GM12891 (cell line): ENCODE results near the gene MKX.

ENCODE experiments used
- DNase-seq: peaks from one replicate; pipeline ENCODE4 v3.0.0; 2011; ENCODE audit warnings: low spot score; ENCODE audit not compliant: insufficient read length
- FAIRE-seq: peaks from 2 replicates; lab custom pipeline; 2011; peaks lifted over from hg19 to GRCh38; lab: Jason Lieb, UNC
- PAX5 ChIP-seq: IDR thresholded peaks from 2 replicates; pipeline ENCODE4 v1.6.1; 2011; ENCODE audit warnings: low read length, moderate library complexity, mild to moderate bottlenecking; ENCODE audit not compliant: insufficient read depth, severe bottlenecking
- POLR2A ChIP-seq: IDR thresholded peaks from 2 replicates; pipeline ENCODE4 v1.6.1; 2011; ENCODE audit warnings: low read depth, low read length, control low read depth
- POLR2AphosphoS5 ChIP-seq: IDR thresholded peaks from 2 replicates; pipeline ENCODE4 v1.6.1; 2011; ENCODE audit warnings: low read depth, low read length, control low read depth
- POU2F2 ChIP-seq: IDR thresholded peaks from 2 replicates; pipeline ENCODE4 v1.6.1; 2011; ENCODE audit warnings: low read depth, mild to moderate bottlenecking, control low read depth, low read length, moderate library complexity
- SPI1 ChIP-seq: IDR thresholded peaks from 2 replicates; pipeline ENCODE4 v1.6.1; 2011; ENCODE audit warnings: low read depth, low read length, control low read depth
- TAF1 ChIP-seq: IDR thresholded peaks from 2 replicates; pipeline ENCODE4 v1.6.1; 2011; ENCODE audit warnings: low read depth, low read length, control low read depth

MKX gene

GRCh38 chr10:27759483-27760272, 14.1 kb upstream of the MKX start:
- TF ChIP-seq PAX5 (no peak), TAF1 (no peak), POLR2AphosphoS5 (no peak), POLR2A (no peak), POU2F2 (no peak), SPI1 (no peak)
- FAIRE-seq (no peak), DNase-seq (no peak)

DNA sequence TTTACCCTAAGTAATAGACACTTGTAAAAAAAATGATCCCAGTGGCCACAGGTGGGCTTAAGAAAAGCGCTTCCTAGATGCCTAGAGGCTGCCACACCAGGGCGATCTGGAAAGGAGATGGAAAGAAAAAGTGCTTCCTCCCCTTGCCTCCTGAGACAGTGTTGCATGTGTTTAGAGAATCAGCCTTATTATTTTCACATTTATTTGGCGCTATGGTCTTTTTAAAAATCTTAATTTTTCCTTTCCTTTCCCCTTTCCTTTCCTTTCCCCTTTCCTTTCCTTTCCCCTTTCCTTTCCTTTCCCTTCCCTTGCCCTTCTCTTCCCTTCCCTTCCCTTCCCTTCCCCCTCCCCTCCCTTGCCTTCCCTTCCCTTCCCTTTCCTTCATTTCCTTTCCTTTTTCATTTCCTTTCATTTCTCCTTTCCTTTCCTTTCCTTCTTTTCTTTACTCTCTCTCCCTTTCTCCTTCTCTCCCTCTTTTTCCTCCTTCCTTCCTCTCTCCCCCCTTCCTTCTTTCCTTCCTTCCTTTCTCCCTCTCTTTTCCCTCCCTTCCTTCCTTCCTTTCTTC, 7.1 kb upstream of the MKX start:
- DNase-seq: no peak
- TF ChIP-seq PAX5 (no peak), POLR2AphosphoS5 (no peak), POLR2A (no peak), SPI1 (no peak)
- no peak for FAIRE-seq

- DNase-seq: no peak
- no peak for FAIRE-seq
- TF ChIP-seq TAF1 (no peak), POU2F2 (no peak), PAX5 (no peak), SPI1 (no peak), POLR2AphosphoS5 (no peak), POLR2A (no peak)
Measured at GRCh38 chr10:27748601-27749000, 3.0 kb upstream of the MKX start.

DNA sequence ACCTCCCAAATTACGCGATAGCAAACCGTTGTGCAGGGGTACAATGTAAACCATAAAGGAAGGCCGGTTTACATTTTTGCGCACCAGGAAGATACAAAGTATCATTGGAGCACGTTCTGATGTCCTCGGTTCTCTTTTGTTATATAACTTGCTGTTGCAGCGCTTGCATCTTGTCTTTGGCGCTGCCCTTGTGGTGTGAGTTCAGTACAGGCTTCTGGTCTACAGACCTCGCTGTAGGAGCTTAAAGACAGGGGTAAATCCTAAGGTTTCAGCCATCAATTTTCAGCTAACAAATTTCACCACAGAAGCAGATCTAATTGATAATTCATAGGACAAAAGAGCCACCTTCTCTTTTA, 1.5 kb upstream of the MKX start:
- TF ChIP-seq PAX5: no peak
- TF ChIP-seq POLR2A: no peak
- TF ChIP-seq SPI1: no peak
- no peak for TF ChIP-seq TAF1
- DNase-seq (no peak), FAIRE-seq (no peak)

DNA sequence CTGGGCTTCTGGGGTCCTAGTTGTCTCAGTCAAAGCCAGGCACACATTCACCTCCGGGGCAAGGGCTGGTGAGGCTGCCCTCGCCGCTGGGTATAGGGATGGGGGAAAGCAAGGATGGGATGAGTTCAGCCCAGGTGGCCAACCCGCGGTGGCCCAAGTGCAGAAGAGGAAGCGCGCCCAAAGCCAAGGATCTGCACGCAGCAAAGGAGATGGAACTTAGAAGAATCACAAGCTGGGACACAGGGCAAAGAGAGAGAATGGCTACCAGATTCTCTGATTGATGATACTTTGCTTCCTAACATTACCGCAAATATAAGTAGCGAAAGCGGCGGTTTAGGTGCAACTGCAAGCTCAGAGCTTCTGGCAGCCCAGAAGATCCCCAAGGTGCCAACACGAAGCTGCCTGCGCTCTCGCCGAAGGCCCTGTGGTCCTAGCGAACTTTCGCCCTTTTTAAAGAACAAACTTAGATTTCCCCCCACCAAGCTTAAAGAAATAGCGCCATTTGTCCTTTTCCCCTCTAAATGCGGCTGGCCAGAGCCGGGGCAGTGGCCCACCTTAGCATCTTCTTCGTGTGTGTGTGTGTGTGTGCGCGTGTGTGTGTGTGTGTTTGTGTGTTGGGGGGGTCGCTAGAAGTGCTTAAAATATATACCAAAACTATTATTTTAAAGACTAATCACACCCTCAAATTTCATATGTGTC, 927 bp upstream of the MKX start:
- no peak for TF ChIP-seq POLR2AphosphoS5
- TF ChIP-seq POLR2A: no peak
- no peak for TF ChIP-seq POU2F2
- no peak for TF ChIP-seq SPI1
- no peak for TF ChIP-seq PAX5
- no peak for TF ChIP-seq TAF1
- DNase-seq (peak; percentile 1), FAIRE-seq (no peak)

DNA sequence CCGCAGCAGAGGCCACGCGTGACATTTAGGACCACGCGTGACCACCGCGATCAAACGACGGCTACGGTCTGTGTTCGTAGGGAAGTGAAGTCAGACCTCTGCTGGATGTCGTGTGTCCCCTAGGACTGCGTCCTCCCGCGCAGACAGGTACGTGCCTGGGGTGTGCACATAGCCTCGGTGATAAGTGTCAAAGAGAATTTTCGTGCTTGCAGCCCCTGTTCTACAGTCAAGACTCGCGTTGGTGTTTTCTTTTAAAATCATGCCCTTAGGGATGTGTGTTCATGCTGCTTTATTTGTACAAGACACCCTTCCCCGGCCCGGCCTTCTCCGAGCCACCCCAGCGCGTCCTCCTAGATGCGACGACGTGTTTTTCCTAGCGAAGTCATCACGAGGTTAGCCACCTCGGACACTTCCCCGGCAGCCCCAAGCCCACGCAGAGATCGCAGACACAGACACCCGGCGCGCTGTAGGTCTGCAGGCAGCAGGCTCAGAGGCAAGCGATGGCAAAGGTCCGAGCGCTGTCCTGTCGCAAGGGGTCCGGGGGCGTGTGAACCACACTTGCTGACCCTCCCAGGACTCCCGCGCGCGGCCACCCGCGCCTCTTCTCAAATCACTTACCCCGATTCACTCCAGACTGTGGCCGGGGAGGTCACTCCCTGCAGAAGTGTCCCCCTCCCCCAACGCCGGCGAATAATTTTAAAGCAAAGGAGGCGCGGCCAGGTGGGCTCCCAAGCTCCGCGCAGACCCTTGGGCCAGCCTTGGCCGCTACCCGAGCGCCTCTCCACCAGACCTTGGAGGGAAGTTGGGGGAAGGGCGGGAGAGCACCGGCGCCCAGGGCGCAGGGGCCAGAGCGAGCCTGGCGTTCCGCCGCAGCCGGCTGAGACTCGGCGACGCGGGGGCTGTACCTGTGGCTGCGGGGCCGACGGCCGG, 552 bp downstream of the MKX start:
- DNase-seq (peak; percentile 5), FAIRE-seq (no peak)
- TF ChIP-seq TAF1: no peak
- TF ChIP-seq POU2F2: no peak
- TF ChIP-seq SPI1: no peak
- no peak for TF ChIP-seq POLR2AphosphoS5
- TF ChIP-seq PAX5: no peak
- TF ChIP-seq POLR2A: no peak

GRCh38 chr10:27743877-27744801, 1.5 kb downstream of the MKX start:
- DNase-seq (peak; percentile 4), FAIRE-seq (no peak)
- no peak for TF ChIP-seq POLR2A
- TF ChIP-seq PAX5: no peak
- no peak for TF ChIP-seq POLR2AphosphoS5
- TF ChIP-seq TAF1: no peak
- no peak for TF ChIP-seq POU2F2
- no peak for TF ChIP-seq SPI1

GRCh38 chr10:27743012-27743876, 2.4 kb downstream of the MKX start:
- TF ChIP-seq POLR2AphosphoS5: no peak
- no peak for TF ChIP-seq TAF1
- no peak for TF ChIP-seq POU2F2
- no peak for TF ChIP-seq SPI1
- no peak for TF ChIP-seq POLR2A
- FAIRE-seq: no peak
- peak; percentile 19 for DNase-seq
